Memory B cell (primary cell): ENCODE data around the gene SCNN1B.

Source experiments
- ATAC-seq: fragments of 150-1000 bp; cut with Tn5 transposase; 2 replicates; pipeline ENCODE4 v1.10.0; 2021; ENCODE audit warnings: low read depth, mild to moderate bottlenecking, moderate library complexity
- DNase-seq, 2 donors: peaks; one replicate each; pipeline ENCODE4 v3.0.0; 2022; ENCODE audit warnings: low spot score in 2 of 2
- H3K27ac Mint-ChIP-seq: one replicate; pipeline ENCODE4 v1.8.0; 2022; ENCODE audit warnings: mild to moderate bottlenecking, moderate library complexity, mixed read lengths
- H3K27me3 Mint-ChIP-seq: one replicate; pipeline ENCODE4 v1.8.0; 2022; ENCODE audit warnings: mixed read lengths
- H3K36me3 Mint-ChIP-seq: one replicate; pipeline ENCODE4 v1.8.0; 2022; ENCODE audit warnings: mild to moderate bottlenecking, mixed read lengths
- H3K4me1 Mint-ChIP-seq: one replicate; pipeline ENCODE4 v1.8.0; 2022; ENCODE audit warnings: mixed read lengths
- H3K4me3 Mint-ChIP-seq: one replicate; pipeline ENCODE4 v1.8.0; 2022; ENCODE audit warnings: mild to moderate bottlenecking, moderate library complexity, mixed read lengths
- H3K9me3 Mint-ChIP-seq: one replicate; pipeline ENCODE4 v1.8.0; 2022; ENCODE audit warnings: mixed read lengths

SCNN1B gene

GRCh38 chr16:23416816-23417215, 114.7 kb downstream of the SCNN1B start:
- H3K4me1 Mint-ChIP-seq: no peaks in the 10 kb centered on the region
- H3K27me3 Mint-ChIP-seq: no peaks in the 10 kb centered on the region
- no peak for ATAC-seq
- H3K36me3 Mint-ChIP-seq: peaks cover 27% of the 10 kb centered on the region
- H3K4me3 Mint-ChIP-seq: no peak overlapping the region
- H3K27ac Mint-ChIP-seq: no peak overlapping the region
- DNase-seq: no peak
- H3K9me3 Mint-ChIP-seq: no peaks in the 10 kb centered on the region

GRCh38 chr16:23420011-23420410, 117.9 kb downstream of the SCNN1B start:
- no peak for DNase-seq
- Mint-ChIP-seq H3K27ac (no peak overlapping the region), H3K4me3 (no peak overlapping the region), H3K36me3 (peaks cover 22% of the 10 kb centered on the region), H3K4me1 (no peaks in the 10 kb centered on the region), H3K27me3 (no peaks in the 10 kb centered on the region), H3K9me3 (no peaks in the 10 kb centered on the region)
- ATAC-seq: no peak

DNA sequence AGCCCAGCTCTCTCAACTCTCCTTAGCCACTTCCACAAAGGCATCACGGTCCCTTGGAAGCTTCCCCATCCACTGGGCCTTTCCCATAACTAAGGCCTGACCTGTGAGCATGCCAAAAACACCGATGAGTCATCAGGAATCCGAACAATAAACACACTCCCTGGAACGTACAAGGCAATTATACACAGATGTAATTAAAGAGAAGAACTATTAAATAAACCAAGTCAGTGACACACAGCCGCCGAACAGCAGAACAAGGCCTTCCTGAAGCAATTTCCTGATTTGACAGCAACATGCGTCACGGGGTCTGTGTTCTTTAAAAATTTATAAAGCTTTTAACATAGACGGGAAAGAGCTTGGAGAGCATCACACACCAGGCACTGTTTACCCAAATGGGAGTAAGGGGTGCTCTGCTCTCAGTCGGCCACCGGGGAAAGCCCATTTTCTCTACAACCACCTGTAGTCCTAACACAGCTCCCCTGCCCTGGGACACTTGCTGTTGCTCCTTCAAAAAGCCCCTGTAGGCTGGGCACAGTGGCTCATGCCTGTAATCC, 121.5 kb downstream of the SCNN1B start:
- no peaks in the 10 kb centered on the region for H3K9me3 Mint-ChIP-seq
- DNase-seq (no peak), ATAC-seq (no peak)
- no peaks in the 10 kb centered on the region for H3K4me1 Mint-ChIP-seq
- H3K36me3 Mint-ChIP-seq: peaks cover 18% of the 10 kb centered on the region
- no peaks in the 10 kb centered on the region for H3K27me3 Mint-ChIP-seq
- H3K4me3 Mint-ChIP-seq: no peak overlapping the region
- no peak overlapping the region for H3K27ac Mint-ChIP-seq

- Mint-ChIP-seq H3K9me3 (no peaks in the 10 kb centered on the region), H3K4me1 (no peaks in the 10 kb centered on the region), H3K36me3 (peaks cover 20% of the 10 kb centered on the region), H3K4me3 (no peak overlapping the region), H3K27ac (no peak overlapping the region), H3K27me3 (no peaks in the 10 kb centered on the region)
- ATAC-seq: no peak
- no peak for DNase-seq
These were observed 122.3 kb downstream of the SCNN1B start for GRCh38 chr16:23424292-23424958.

GRCh38 chr16:23428351-23428750, 126.2 kb downstream of the SCNN1B start:
- H3K27ac Mint-ChIP-seq: no peak overlapping the region
- DNase-seq (no peak), ATAC-seq (no peak)
- no peaks in the 10 kb centered on the region for H3K27me3 Mint-ChIP-seq
- H3K36me3 Mint-ChIP-seq: peaks cover 16% of the 10 kb centered on the region
- no peak overlapping the region for H3K4me3 Mint-ChIP-seq
- no peaks in the 10 kb centered on the region for H3K9me3 Mint-ChIP-seq
- no peaks in the 10 kb centered on the region for H3K4me1 Mint-ChIP-seq
